Prostate gland (tissue), 2 donors: Measurements from ENCODE around the gene DIS3L2.

ENCODE experiments used
- POLR2A ChIP-seq: fragments of 450-650 bp; IDR thresholded peaks from one replicate; pipeline ENCODE4 v1.6.1; 2016; ENCODE audit warnings: antibody characterized with exemption, mild to moderate bottlenecking
- POLR2AphosphoS5 ChIP-seq: sonication (generic); formaldehyde crosslinking; IDR thresholded peaks from one replicate; pipeline ENCODE4 v1.6.1; 2017; ENCODE audit warnings: antibody characterized with exemption
- TF ChIP-seq, protein P1 (sequence below), 4 experiments: fragments of 200-600 bp in 2 of 4; fragments of 450-650 bp in 2 of 4; sonication (generic) in 2 of 4; IDR thresholded peaks; 1 replicate in 3 of 4; 2 replicates in 1 of 4; pipeline ENCODE4 v1.5.1; 2016 to 2019; ENCODE audit warnings: antibody characterized with exemption in 4 of 4, mild to moderate bottlenecking in 2 of 4, moderate library complexity in 2 of 4

DNA sequence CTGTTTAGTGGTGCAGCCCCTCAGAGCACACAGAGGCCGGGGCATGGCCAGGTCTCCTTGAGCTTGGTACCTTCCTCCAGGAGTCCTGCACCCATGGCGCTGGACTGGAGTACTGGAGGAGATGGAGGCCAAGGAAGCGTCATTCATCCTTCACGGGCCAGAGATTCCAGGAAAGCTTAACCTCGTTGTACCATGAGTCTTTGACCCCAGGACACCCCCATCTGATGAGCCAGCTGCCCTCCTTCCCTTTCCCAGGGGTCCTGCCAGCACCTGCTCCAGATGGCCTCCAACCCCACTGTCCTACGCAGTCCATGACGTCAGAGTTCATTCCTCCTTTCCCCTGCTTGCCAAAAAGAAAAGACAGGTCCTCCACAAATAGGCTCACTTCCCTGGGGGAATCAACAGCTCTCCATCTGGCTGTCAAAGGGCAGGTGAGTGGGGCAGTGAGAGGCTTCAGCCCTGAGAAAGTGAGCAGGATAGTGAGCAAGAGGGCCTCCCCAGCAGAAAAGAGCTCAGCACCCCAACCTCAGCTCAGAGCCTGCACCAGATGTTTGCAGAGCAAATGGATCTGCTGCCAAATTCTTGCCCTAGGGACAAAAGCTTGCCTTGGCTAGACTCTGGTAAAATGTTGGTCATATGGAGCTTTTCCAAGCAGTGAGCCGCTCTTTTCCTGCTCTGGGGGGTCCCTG is 30.8 kb upstream of the DIS3L2 start:
- TF ChIP-seq, protein P1, sequence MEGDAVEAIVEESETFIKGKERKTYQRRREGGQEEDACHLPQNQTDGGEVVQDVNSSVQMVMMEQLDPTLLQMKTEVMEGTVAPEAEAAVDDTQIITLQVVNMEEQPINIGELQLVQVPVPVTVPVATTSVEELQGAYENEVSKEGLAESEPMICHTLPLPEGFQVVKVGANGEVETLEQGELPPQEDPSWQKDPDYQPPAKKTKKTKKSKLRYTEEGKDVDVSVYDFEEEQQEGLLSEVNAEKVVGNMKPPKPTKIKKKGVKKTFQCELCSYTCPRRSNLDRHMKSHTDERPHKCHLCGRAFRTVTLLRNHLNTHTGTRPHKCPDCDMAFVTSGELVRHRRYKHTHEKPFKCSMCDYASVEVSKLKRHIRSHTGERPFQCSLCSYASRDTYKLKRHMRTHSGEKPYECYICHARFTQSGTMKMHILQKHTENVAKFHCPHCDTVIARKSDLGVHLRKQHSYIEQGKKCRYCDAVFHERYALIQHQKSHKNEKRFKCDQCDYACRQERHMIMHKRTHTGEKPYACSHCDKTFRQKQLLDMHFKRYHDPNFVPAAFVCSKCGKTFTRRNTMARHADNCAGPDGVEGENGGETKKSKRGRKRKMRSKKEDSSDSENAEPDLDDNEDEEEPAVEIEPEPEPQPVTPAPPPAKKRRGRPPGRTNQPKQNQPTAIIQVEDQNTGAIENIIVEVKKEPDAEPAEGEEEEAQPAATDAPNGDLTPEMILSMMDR (IDR thresholded peaks at IDR 0.05): no peak
- no peak for TF ChIP-seq POLR2A
- TF ChIP-seq POLR2AphosphoS5: no peak
